ENCODE measurements around the gene MEF2A. TPM values are rescaled to one million over a fixed set of nuclear protein-coding genes. Genes with fewer than 3 reads are reported as not detected.

The MEF2A gene
- total RNA-seq, 1 donor from 2014 or later: 11.1 TPM

DNA sequence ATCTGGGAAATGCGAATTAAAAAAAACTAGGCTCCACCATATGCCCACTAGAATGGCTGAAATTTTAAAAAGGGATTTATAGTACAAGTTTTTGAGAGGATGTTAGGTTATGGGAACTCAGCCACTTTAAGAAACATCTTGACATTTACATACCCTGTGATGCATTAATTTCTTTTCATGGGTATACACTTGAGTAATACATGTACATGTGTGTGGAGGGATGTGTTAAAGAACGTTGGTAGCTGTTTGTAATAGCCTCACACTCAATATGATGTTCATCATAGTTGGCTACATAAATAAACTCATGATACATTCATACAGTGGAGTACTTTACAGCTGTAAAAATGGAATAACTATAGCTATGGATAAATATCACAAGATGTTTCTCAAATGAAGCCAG, 40.9 kb downstream of the MEF2A start:
- no peak for FAIRE-seq
- no peak for DNase-seq (ENCODE audit: low read depth)

DNA sequence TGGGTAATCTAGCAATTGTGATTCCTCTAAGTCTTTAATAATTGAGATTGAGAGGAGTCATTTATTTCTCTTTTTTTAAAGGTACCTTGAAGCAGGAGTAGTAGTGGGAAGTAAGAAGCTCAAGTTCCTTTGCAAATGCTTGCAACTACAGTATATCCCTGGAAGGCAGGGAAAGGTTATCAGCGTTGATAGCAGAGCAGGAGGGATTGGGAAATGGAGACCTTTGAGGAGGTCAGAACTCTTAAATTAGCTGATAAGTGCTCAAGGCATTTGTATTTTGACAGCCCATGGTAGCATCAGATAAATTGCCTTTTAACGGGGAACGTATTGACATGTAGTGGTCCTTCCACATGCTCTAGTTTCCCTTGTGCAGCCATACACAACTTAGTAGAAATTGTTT, 47.7 kb downstream of the MEF2A start:
- Histone ChIP-seq H3K36me3 (ENCODE audit: control insufficient read depth, insufficient read depth, low read length) (no peaks in the 10 kb centered on the region), H3K4me3 (ENCODE audit: low read depth, low read length) (no peak overlapping the region), H3K27me3 (ENCODE audit: control insufficient read depth, insufficient read depth, low read length) (no peaks in the 10 kb centered on the region)
- FAIRE-seq (no peak), DNase-seq (ENCODE audit: low read depth) (no peak)
- TF ChIP-seq, protein P1, sequence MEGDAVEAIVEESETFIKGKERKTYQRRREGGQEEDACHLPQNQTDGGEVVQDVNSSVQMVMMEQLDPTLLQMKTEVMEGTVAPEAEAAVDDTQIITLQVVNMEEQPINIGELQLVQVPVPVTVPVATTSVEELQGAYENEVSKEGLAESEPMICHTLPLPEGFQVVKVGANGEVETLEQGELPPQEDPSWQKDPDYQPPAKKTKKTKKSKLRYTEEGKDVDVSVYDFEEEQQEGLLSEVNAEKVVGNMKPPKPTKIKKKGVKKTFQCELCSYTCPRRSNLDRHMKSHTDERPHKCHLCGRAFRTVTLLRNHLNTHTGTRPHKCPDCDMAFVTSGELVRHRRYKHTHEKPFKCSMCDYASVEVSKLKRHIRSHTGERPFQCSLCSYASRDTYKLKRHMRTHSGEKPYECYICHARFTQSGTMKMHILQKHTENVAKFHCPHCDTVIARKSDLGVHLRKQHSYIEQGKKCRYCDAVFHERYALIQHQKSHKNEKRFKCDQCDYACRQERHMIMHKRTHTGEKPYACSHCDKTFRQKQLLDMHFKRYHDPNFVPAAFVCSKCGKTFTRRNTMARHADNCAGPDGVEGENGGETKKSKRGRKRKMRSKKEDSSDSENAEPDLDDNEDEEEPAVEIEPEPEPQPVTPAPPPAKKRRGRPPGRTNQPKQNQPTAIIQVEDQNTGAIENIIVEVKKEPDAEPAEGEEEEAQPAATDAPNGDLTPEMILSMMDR (IDR thresholded peaks at IDR 0.05; ENCODE audit: insufficient read depth, low read length, severe bottlenecking): no peak

More for the DNA sequence above, 40.9 kb downstream of the MEF2A start:
- H3K4me3 ChIP-seq (ENCODE audit: low read depth, low read length): no peak overlapping the region
- H3K27me3 ChIP-seq (ENCODE audit: control insufficient read depth, insufficient read depth, low read length): no peaks in the 10 kb centered on the region
- TF ChIP-seq, protein P1 (IDR thresholded peaks at IDR 0.05; ENCODE audit: insufficient read depth, low read length, severe bottlenecking): no peak
- no peaks in the 10 kb centered on the region for H3K36me3 ChIP-seq (ENCODE audit: control insufficient read depth, insufficient read depth, low read length)

DNA sequence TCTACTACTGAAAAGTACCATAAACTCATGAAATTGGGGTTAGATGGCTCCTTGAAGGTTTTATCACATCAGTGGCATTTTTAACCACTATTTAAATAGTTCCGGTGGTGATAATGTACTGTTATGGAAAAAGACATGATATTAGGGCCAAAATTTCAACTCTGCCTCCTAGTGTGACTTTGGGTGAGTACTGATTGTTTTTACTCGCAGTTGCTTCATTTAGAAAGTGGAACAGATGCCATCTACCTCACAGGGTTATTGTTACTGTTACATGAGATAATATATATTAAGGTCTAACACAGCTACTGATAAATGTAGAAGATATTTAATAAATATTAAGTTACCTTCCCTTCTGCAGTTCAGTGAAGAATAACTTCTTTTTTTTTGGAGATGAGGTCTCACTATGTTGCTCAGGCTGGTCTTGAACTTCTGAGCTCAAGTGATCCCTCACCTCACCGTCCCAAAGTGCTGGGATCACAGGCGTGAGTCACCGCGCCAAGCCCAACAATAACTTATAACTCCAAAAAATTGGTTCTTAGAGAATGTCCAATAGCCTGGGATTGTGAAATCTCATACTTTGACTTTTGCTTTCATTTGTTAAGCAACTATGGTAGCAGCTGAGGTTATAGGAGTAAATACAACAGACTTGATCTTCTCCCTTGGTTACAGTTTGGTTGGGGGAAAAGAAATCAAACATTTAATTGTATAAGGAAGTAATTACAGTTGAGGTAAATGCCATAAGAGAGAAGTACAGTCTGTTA, 48.3 kb downstream of the MEF2A start:
- no peak for FAIRE-seq
- TF ChIP-seq, protein P1 (IDR thresholded peaks at IDR 0.05; ENCODE audit: insufficient read depth, low read length, severe bottlenecking): no peak
- H3K27me3 ChIP-seq (ENCODE audit: control insufficient read depth, insufficient read depth, low read length): no peaks in the 10 kb centered on the region
- no peak overlapping the region for H3K4me3 ChIP-seq (ENCODE audit: low read depth, low read length)
- no peaks in the 10 kb centered on the region for H3K36me3 ChIP-seq (ENCODE audit: control insufficient read depth, insufficient read depth, low read length)
- peak; percentile 18 for DNase-seq (ENCODE audit: low read depth)

DNA sequence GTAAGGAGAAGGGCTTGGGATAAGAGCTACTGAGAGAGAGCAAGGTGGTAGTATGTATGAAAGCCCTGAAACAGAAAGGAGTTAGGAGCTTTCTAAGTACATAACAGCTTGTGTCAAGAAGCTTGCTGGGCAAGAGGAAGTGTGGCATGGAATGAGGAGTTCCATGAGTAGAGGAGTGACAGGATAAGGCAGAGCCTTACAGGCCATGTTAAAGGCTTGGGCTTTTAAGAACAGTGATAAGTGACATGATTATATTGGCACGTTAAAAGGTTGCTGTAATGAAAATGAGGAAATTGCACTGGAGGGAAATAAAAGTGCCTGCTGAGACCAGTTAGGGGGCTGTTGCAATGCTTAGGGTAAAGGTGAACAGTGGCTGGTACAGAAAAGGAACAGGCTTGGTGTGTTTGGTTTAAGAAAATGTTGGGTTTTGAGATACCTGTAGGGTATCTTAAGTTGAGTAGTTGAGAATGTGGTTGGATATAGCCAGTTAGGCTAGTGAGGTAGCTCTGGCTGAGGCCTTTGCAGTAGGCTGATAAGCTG, 49.0 kb downstream of the MEF2A start:
- no peaks in the 10 kb centered on the region for H3K27me3 ChIP-seq (ENCODE audit: control insufficient read depth, insufficient read depth, low read length)
- no peak for DNase-seq (ENCODE audit: low read depth)
- TF ChIP-seq, protein P1 (IDR thresholded peaks at IDR 0.05; ENCODE audit: insufficient read depth, low read length, severe bottlenecking): no peak
- no peak overlapping the region for H3K4me3 ChIP-seq (ENCODE audit: low read depth, low read length)
- no peaks in the 10 kb centered on the region for H3K36me3 ChIP-seq (ENCODE audit: control insufficient read depth, insufficient read depth, low read length)
- no peak for FAIRE-seq

DNA sequence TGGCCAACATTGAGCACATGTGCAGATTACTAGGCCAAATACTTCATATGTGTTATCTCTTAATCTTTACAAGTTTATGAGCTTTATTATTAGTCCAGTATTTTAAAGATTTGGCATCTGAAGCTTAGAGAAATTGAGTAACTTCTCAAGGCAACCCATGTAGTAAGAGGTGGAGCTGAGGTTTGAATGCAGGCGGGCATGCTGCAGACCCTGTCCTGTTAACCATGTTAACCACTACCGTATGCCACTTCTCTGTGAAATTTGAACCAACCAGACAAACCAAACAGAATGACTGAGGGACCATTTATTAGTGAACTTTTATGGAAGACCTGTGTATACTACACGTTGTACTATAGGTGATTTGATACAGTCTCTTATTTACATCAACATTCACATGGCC, 49.7 kb downstream of the MEF2A start:
- DNase-seq (ENCODE audit: low read depth) (no peak), FAIRE-seq (no peak)
- no peaks in the 10 kb centered on the region for H3K27me3 ChIP-seq (ENCODE audit: control insufficient read depth, insufficient read depth, low read length)
- H3K36me3 ChIP-seq (ENCODE audit: control insufficient read depth, insufficient read depth, low read length): no peaks in the 10 kb centered on the region
- TF ChIP-seq, protein P1 (IDR thresholded peaks at IDR 0.05; ENCODE audit: insufficient read depth, low read length, severe bottlenecking): no peak
- no peak overlapping the region for H3K4me3 ChIP-seq (ENCODE audit: low read depth, low read length)
